ENCODE data around the gene VPS72. TPM values are rescaled to one million over a fixed set of nuclear protein-coding genes. Genes with fewer than 3 reads are reported as not detected.

The VPS72 gene, protein sequence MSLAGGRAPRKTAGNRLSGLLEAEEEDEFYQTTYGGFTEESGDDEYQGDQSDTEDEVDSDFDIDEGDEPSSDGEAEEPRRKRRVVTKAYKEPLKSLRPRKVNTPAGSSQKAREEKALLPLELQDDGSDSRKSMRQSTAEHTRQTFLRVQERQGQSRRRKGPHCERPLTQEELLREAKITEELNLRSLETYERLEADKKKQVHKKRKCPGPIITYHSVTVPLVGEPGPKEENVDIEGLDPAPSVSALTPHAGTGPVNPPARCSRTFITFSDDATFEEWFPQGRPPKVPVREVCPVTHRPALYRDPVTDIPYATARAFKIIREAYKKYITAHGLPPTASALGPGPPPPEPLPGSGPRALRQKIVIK
- total RNA-seq, result 35.0 TPM

DNA sequence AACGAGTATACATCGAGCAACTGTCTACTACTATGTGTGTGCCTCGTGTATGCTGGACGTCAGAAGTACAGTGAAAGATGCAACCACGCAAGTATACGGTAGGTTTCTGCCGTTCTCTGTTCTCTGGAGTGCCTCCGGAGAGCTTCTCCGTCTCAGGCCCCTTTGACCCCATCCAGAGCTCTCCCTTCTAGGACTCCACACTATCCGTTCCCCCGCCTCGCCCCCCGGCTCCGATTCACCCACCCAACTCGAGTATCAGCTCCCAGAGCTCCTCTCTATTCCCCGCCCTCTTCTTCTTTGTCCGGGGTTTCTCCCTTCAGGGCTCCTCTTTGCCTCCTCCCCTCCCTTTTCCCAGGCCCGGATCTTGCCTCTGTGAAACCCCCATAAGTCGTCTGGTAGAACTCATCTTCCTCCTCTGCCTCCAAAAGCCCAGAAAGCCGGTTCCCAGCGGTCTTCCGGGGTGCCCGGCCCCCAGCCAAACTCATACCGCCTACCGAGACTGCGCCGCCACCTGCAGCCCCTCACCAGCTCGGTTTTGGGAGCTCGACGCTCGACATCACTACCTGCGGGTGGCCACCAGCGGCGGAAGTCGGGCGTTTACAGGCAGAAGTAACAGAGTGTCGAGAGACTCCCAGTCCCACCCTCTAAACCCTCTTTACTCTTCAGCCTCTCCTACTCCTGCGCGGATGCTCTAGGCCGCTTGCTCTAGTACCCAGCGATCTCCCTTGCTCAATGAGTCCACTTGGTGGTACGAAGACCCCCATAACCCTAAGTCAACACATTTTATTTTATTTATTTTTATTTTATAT lies at the start of gene VPS72:
TSS of gene VPS72 (minus strand) at position 561 of the 809 bp plus-strand sequence. CDS start at position 485, 76 bp downstream.
- H3K4me3 ChIP-seq (ENCODE audit: low read length in 3 of 3), result peak within 1 kb of the TSS; percentile 79 to 95 (median 94)
- H3K36me3 ChIP-seq (ENCODE audit: control insufficient read depth in 3 of 3, insufficient read depth in 3 of 3, low read length in 3 of 3), result peaks cover 7 to 11% (median 9%) of the 10 kb centered on the region in 3 donors
- peak within 1 kb of the TSS; percentile 82 for H3K27ac ChIP-seq (ENCODE audit: low read depth, low read length)
- H3K4me1 ChIP-seq (ENCODE audit: control insufficient read depth in 3 of 3, insufficient read depth in 3 of 3, low read length in 3 of 3), result peaks cover 24 to 32% (median 30%) of the 10 kb centered on the region in 3 donors
- no peaks in the 10 kb centered on the region for H3K27me3 ChIP-seq (ENCODE audit: control insufficient read depth in 3 of 3, insufficient read depth in 3 of 3, low read length in 3 of 3)
- peak within 1 kb of the TSS; percentile 87 to 95 (median 94) for H3K9ac ChIP-seq (ENCODE audit: low read depth in 1 of 3, low read length in 3 of 3)
- H3K9me3 ChIP-seq (ENCODE audit: control insufficient read depth in 3 of 3, low read length in 3 of 3), result no peaks in the 10 kb centered on the region

DNA sequence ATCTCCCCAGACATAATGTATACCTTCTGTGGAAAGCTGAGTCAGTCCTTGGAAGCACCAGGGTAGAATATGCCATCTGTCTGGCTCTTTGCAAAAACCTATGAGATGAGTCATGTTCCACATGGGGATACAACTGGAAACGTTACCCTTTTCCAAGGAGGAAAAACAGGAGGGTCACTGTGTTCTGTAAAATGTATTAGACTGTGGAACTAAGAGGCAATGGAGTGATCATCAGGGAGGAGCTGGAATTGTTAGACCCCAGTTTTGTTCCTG lies 48.4 kb upstream of the VPS72 start:
- peaks cover 44 to 83% (median 82%) of the 10 kb centered on the region in 3 donors for H3K36me3 ChIP-seq (ENCODE audit: control insufficient read depth in 3 of 3, insufficient read depth in 3 of 3, low read length in 3 of 3)
- peak overlapping the region; percentile 81 for H3K27ac ChIP-seq (ENCODE audit: low read depth, low read length)
- H3K4me1 ChIP-seq (ENCODE audit: control insufficient read depth in 3 of 3, insufficient read depth in 3 of 3, low read length in 3 of 3), result peaks cover 0 to 11% (median 3%) of the 10 kb centered on the region in 3 donors
- H3K9me3 ChIP-seq (ENCODE audit: control insufficient read depth in 3 of 3, low read length in 3 of 3), result no peaks in the 10 kb centered on the region
- H3K9ac ChIP-seq (ENCODE audit: low read depth in 1 of 3, low read length in 3 of 3), result no peak overlapping the region
- no peaks in the 10 kb centered on the region for H3K27me3 ChIP-seq (ENCODE audit: control insufficient read depth in 3 of 3, insufficient read depth in 3 of 3, low read length in 3 of 3)
- no peak overlapping the region for H3K4me3 ChIP-seq (ENCODE audit: low read length in 3 of 3)

DNA sequence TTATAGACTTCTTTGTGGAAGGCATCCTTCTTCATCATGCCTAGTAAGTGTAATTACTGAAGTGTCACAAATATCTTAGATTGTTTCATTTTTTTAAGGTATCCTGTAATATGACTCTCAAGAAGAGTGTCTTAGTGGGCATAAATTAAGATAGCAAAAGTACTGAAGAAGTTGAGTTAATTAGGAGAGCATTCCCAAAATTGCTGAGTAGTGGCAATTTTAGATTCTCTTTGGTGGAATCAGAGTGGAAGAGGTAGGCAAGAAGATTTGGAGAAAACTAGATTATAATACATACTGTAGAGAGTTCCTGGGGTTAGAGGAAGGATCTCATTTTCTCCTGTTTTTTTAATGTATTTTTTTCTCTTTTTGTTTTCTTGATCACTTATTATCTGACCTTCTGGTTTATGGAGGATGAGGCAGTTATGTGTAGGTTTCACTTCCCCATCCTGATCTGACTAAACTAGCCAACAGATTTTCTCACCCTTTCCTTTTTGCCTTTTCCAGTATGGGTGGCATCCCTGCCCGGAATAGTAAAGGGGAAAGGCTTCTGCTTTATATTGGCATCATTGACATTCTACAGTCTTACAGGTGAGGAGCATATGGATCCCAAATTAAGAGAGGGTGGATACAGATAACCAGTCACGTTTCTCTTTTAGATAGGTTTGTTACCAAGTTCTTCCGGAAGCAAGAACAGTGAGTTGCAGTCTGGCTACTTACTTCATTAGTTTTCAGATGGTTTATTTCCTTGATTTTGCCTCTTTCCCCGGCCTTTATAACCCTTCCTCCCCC lies 47.9 kb upstream of the VPS72 start:
- Histone ChIP-seq H3K36me3 (ENCODE audit: control insufficient read depth in 3 of 3, insufficient read depth in 3 of 3, low read length in 3 of 3) (peaks cover 39 to 79% (median 77%) of the 10 kb centered on the region in 3 donors), H3K9ac (ENCODE audit: low read depth in 1 of 3, low read length in 3 of 3) (no peak overlapping the region), H3K27me3 (ENCODE audit: control insufficient read depth in 3 of 3, insufficient read depth in 3 of 3, low read length in 3 of 3) (no peaks in the 10 kb centered on the region), H3K4me1 (ENCODE audit: control insufficient read depth in 3 of 3, insufficient read depth in 3 of 3, low read length in 3 of 3) (peaks cover 0 to 11% (median 3%) of the 10 kb centered on the region in 3 donors), H3K4me3 (ENCODE audit: low read length in 3 of 3) (no peak overlapping the region), H3K9me3 (ENCODE audit: control insufficient read depth in 3 of 3, low read length in 3 of 3) (no peaks in the 10 kb centered on the region), H3K27ac (ENCODE audit: low read depth, low read length) (peak overlapping the region; percentile 81)

DNA sequence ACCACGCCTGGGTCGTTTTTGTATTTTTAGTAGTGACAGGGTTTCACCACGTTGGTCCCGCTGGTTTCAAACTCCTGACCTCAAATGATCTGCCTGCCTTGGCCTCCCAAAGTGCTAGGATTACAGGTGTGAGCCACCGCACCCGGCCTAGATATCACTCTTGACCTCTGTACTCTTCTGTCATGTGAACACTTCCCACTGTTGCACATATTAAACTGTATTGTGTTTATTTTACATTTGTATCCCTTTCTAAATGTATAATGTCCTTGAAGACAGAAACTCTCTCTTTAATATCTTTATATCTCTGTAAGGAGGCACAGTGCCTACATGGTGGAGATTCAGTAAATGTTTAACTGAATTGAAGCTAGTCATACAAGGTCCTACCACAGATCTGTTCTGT lies 45.2 kb upstream of the VPS72 start:
- H3K27ac ChIP-seq (ENCODE audit: low read depth, low read length), result no peak overlapping the region
- no peak overlapping the region for H3K4me3 ChIP-seq (ENCODE audit: low read length in 3 of 3)
- no peak overlapping the region for H3K9ac ChIP-seq (ENCODE audit: low read depth in 1 of 3, low read length in 3 of 3)
- H3K36me3 ChIP-seq (ENCODE audit: control insufficient read depth in 3 of 3, insufficient read depth in 3 of 3, low read length in 3 of 3), result peaks cover 40 to 80% (median 78%) of the 10 kb centered on the region in 3 donors
- H3K9me3 ChIP-seq (ENCODE audit: control insufficient read depth in 3 of 3, low read length in 3 of 3), result no peaks in the 10 kb centered on the region
- no peaks in the 10 kb centered on the region for H3K27me3 ChIP-seq (ENCODE audit: control insufficient read depth in 3 of 3, insufficient read depth in 3 of 3, low read length in 3 of 3)
- H3K4me1 ChIP-seq (ENCODE audit: control insufficient read depth in 3 of 3, insufficient read depth in 3 of 3, low read length in 3 of 3), result peaks cover 0 to 11% (median 3%) of the 10 kb centered on the region in 3 donors

DNA sequence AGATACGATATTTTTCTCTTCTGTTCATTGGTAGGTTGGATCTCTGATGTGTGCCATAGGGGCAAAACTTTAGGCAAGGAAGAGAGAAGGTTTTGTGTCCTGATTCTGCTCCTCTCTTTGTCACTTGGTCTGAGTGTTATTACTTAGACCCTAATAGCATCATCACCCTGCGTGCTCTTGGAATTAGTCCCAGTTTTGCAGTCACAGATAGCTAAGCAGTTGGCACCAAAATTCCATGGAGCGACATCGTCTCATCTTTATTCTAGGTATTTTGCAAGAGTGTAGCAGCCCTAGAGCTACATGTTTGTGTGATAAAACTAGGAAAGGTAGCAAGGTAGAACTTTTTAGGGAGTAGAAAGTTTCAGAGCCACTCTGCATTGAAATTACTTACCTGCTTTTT lies 32.1 kb upstream of the VPS72 start:
- Histone ChIP-seq H3K36me3 (ENCODE audit: control insufficient read depth in 3 of 3, insufficient read depth in 3 of 3, low read length in 3 of 3) (peaks cover 10 to 11% (median 10%) of the 10 kb centered on the region in 3 donors), H3K9me3 (ENCODE audit: control insufficient read depth in 3 of 3, low read length in 3 of 3) (no peaks in the 10 kb centered on the region), H3K27me3 (ENCODE audit: control insufficient read depth in 3 of 3, insufficient read depth in 3 of 3, low read length in 3 of 3) (no peaks in the 10 kb centered on the region), H3K4me1 (ENCODE audit: control insufficient read depth in 3 of 3, insufficient read depth in 3 of 3, low read length in 3 of 3) (peaks cover 5 to 15% (median 14%) of the 10 kb centered on the region in 3 donors), H3K4me3 (ENCODE audit: low read length in 3 of 3) (no peak overlapping the region), H3K9ac (ENCODE audit: low read depth in 1 of 3, low read length in 3 of 3) (no peak overlapping the region), H3K27ac (ENCODE audit: low read depth, low read length) (no peak overlapping the region)

DNA sequence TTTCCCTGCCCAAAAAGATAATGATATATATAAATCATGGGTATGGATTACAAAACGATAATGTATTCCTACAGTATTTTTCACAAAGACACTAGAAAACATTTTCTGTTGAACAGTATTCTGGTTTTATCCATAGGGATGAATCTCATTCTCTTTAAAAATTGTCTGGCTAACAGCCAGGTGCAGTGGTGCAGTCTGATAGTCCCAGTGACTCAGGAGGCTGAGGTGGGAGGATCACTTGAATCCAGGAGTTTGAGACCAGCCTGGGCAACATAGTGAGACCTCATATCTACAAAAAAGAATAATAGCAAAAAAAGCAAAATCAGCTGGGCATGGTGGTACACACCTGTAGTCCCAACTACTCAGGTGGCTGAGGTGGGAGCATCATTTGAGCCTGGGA lies 31.6 kb upstream of the VPS72 start:
- Histone ChIP-seq H3K9ac (ENCODE audit: low read depth in 1 of 3, low read length in 3 of 3) (no peak overlapping the region), H3K4me3 (ENCODE audit: low read length in 3 of 3) (no peak overlapping the region), H3K9me3 (ENCODE audit: control insufficient read depth in 3 of 3, low read length in 3 of 3) (no peaks in the 10 kb centered on the region), H3K4me1 (ENCODE audit: control insufficient read depth in 3 of 3, insufficient read depth in 3 of 3, low read length in 3 of 3) (peaks cover 5 to 15% (median 14%) of the 10 kb centered on the region in 3 donors), H3K27me3 (ENCODE audit: control insufficient read depth in 3 of 3, insufficient read depth in 3 of 3, low read length in 3 of 3) (no peaks in the 10 kb centered on the region), H3K27ac (ENCODE audit: low read depth, low read length) (no peak overlapping the region), H3K36me3 (ENCODE audit: control insufficient read depth in 3 of 3, insufficient read depth in 3 of 3, low read length in 3 of 3) (peaks cover 10% of the 10 kb centered on the region in 3 donors)

DNA sequence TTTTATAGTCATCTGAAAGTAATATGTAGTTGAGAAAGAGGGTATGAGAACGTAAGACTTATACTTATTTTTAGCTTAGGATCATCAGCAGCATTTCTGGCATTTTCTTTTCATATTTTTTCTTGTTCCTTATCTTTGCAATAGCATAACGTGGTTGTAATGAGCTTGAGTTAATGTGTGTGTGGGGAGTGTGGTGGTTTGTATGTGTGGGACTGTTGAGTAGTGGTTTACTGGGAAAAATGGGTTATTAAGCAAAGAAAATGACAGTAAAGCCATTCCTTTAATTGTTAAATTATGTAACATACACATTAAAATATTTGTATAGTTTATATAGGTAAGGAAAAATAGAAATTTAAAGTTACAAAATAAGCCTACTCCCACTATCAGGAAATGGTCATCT lies 23.6 kb upstream of the VPS72 start:
- no peak overlapping the region for H3K9ac ChIP-seq (ENCODE audit: low read depth in 1 of 3, low read length in 3 of 3)

DNA sequence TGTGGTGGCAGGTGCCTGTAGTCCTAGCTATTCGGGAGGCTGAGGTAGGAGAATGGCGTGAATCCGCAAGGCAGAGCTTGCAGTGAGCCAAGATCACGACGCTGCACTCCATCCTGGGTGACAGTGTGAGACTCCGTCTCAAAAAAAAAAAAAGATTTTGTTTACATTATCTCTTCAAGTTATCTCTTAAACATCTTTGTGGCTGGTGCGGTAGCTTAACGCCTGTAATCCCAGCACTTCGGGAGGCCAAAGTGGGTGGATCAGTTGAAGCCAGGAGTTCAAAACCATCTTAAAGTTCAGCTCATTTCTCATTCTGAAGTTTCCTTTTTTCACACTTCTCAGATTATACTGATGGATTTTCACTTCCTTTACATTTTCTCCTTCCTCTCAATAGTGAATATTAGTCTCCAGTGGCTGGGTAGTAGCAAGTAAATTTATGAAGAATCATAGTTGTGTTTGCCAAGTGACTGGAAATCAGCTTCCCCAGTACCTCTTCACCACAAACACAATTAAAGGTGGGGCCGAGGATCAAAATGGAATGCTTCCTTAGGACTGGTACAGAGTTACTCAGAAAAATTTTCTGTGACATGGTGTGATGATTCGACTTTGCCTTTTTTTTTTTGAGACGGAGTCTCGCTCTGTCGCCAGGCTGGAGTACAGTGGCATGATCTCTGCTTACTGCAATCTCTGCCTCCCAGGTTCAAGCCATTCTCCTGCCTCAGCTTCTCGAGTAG lies 22.1 kb upstream of the VPS72 start:
- no peak overlapping the region for H3K4me3 ChIP-seq (ENCODE audit: low read length in 3 of 3)
- H3K9ac ChIP-seq (ENCODE audit: low read depth in 1 of 3, low read length in 3 of 3), result no peak overlapping the region
- H3K27me3 ChIP-seq (ENCODE audit: control insufficient read depth in 3 of 3, insufficient read depth in 3 of 3, low read length in 3 of 3), result no peaks in the 10 kb centered on the region
- peaks cover 2 to 9% (median 6%) of the 10 kb centered on the region in 3 donors for H3K36me3 ChIP-seq (ENCODE audit: control insufficient read depth in 3 of 3, insufficient read depth in 3 of 3, low read length in 3 of 3)
- peaks cover 0 to 6% (median 0%) of the 10 kb centered on the region in 3 donors for H3K4me1 ChIP-seq (ENCODE audit: control insufficient read depth in 3 of 3, insufficient read depth in 3 of 3, low read length in 3 of 3)
- H3K27ac ChIP-seq (ENCODE audit: low read depth, low read length), result no peak overlapping the region
- H3K9me3 ChIP-seq (ENCODE audit: control insufficient read depth in 3 of 3, low read length in 3 of 3), result no peaks in the 10 kb centered on the region

More for the DNA sequence above, 23.6 kb upstream of the VPS72 start:
- Histone ChIP-seq H3K4me1 (ENCODE audit: control insufficient read depth in 3 of 3, insufficient read depth in 3 of 3, low read length in 3 of 3) (peaks cover 0 to 6% (median 0%) of the 10 kb centered on the region in 3 donors), H3K36me3 (ENCODE audit: control insufficient read depth in 3 of 3, insufficient read depth in 3 of 3, low read length in 3 of 3) (peaks cover 0 to 2% (median 0%) of the 10 kb centered on the region in 3 donors), H3K27ac (ENCODE audit: low read depth, low read length) (no peak overlapping the region), H3K9me3 (ENCODE audit: control insufficient read depth in 3 of 3, low read length in 3 of 3) (no peaks in the 10 kb centered on the region), H3K4me3 (ENCODE audit: low read length in 3 of 3) (no peak overlapping the region), H3K27me3 (ENCODE audit: control insufficient read depth in 3 of 3, insufficient read depth in 3 of 3, low read length in 3 of 3) (no peaks in the 10 kb centered on the region)

DNA sequence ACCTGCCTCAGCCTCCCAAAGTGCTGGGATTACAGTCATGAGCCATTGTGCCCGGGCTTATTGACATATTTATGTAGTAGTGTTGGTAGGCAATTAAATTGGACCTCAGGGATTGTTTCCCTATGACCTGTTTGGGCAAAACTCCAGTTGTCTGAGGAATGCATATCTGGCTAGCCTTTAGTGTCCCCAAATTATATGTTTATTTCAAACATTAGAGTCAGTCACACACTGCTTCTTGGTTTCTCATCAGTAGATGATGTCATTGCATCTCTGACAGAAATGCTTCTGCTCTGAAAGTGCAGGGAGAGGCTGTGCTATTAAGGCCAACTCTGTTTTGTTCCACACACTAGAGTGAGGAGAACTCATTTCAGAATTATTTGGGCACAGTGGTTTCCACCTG lies 20.8 kb upstream of the VPS72 start:
- no peaks in the 10 kb centered on the region for H3K9me3 ChIP-seq (ENCODE audit: control insufficient read depth in 3 of 3, low read length in 3 of 3)
- H3K4me3 ChIP-seq (ENCODE audit: low read length in 3 of 3), result no peak overlapping the region
- no peaks in the 10 kb centered on the region for H3K27me3 ChIP-seq (ENCODE audit: control insufficient read depth in 3 of 3, insufficient read depth in 3 of 3, low read length in 3 of 3)
- H3K9ac ChIP-seq (ENCODE audit: low read depth in 1 of 3, low read length in 3 of 3), result no peak overlapping the region
- peaks cover 4 to 9% (median 8%) of the 10 kb centered on the region in 3 donors for H3K36me3 ChIP-seq (ENCODE audit: control insufficient read depth in 3 of 3, insufficient read depth in 3 of 3, low read length in 3 of 3)
- H3K27ac ChIP-seq (ENCODE audit: low read depth, low read length), result no peak overlapping the region
- H3K4me1 ChIP-seq (ENCODE audit: control insufficient read depth in 3 of 3, insufficient read depth in 3 of 3, low read length in 3 of 3), result peaks cover 0 to 6% (median 0%) of the 10 kb centered on the region in 3 donors
